Psoas muscle (tissue), 8 donors: ENCODE results near the gene TRIB2. TPM values are rescaled to one million over a fixed set of nuclear protein-coding genes. Genes with fewer than 3 reads are reported as not detected.

Source experiments
- ATAC-seq, 4 donors: fragments of 200-7000 bp; cut with Tn5 transposase; one replicate each; pipeline ENCODE4 v1.9.1; 2020; ENCODE audit warnings: moderate library complexity in 3 of 4, mild to moderate bottlenecking in 2 of 4
- DNase-seq, 2 donors: peaks; one replicate each; pipeline ENCODE4 v3.0.0-alpha.2; 2020
- H3K27ac ChIP-seq: fragments of 200-600 bp; one replicate; pipeline ENCODE4 v1.8.0; 2022
- H3K27me3 ChIP-seq, 3 donors: fragments of 200-600 bp in 1 of 3; one replicate each; pipeline versions ENCODE4 v1.6.1 to v1.8.0; 2013 to 2022; ENCODE audit warnings: low read length in 2 of 3, mild to moderate bottlenecking in 2 of 3, moderate library complexity in 1 of 3; ENCODE audit not compliant: insufficient read depth in 3 of 3
- H3K36me3 ChIP-seq, 2 donors: fragments of 200-600 bp in 1 of 2; one replicate each; pipeline versions ENCODE4 v1.6.1 to v1.8.0; 2013 to 2022; ENCODE audit warnings: low read depth in 1 of 2, mild to moderate bottlenecking in 1 of 2, moderate library complexity in 1 of 2; ENCODE audit not compliant: insufficient read depth in 1 of 2
- H3K4me1 ChIP-seq: fragments of 200-600 bp; one replicate; pipeline ENCODE4 v1.8.0; 2022
- H3K4me3 ChIP-seq: fragments of 200-600 bp; one replicate; pipeline ENCODE4 v1.8.0; 2022; ENCODE audit warnings: mild to moderate bottlenecking
- H3K9me3 ChIP-seq: fragments of 200-600 bp; one replicate; pipeline ENCODE4 v1.8.0; 2022
- CTCF ChIP-seq: fragments of 200-600 bp; IDR thresholded peaks from one replicate; pipeline ENCODE4 v1.8.0; 2022; ENCODE audit warnings: antibody characterized with exemption
- WGBS, 3 donors: extraction: QIAGEN DNeasy Blood & Tissue Kit; methylation state at CpG; one replicate each; pipeline versions ENCODE4 v1.1.6 to v1.1.7; 2013; 5-methylcytosine and 5-hydroxymethylcytosine counted together
- intact Hi-C, 2 donors: fragments of 100-400 bp; cut with DNase I; formaldehyde crosslinking; loops; one replicate each; pipeline versions ENCODE4 v1.11.0 to v1.14.2; 2022
- polyA plus RNA-seq, 3 donors: library from polyadenylated mRNA; stranded (reverse); fragments of 200-250 nt; gene quantifications; one replicate each; pipeline ENCODE4 v1.2.3, GENCODE V29; 2013
- total RNA-seq, 4 donors: library from RNA; stranded (reverse); fragmentation: NEBNext Ultra II Directional in 2 of 4; extraction: Animal tissue kit (Norgen Biotek cat#: 25700) in 2 of 4; gene quantifications; one replicate each; pipeline versions ENCODE4 v1.2.1 to v1.2.4, GENCODE V29; 2021 to 2023
- donor health status: healthy with polysubstance abuse.
- donor health status: DM: no; HTN: no; CAD: no; lungs with moderate emphysema.
- donor health status: Bipolar disorder and iron deficiency.
- donor health status: healthy.
- donor health status: DM: yes; HTN: yes; CAD: no.
- donor health status: DM: no; HTN: no; CAD: no.
- donor health status: DM: no; HTN: no; CAD: no.
- donor health status: DM: yes; HTN: yes; CAD: no.

The TRIB2 gene
- total and polyA plus RNA-seq, 7 donors, result 6.8 to 18.0 (median 12.5) TPM

GRCh38 chr2:12685956-12686355, 30.8 kb upstream of the TRIB2 start:
- no peak for TF ChIP-seq CTCF
- DNase-seq, result no peak
- no peaks in the 10 kb centered on the region for H3K27me3 ChIP-seq
- WGBS, 3 donors, result 95 to 97% (median 95%) methylated on average over 6 of the region's 6 CpGs
- intact Hi-C loops, result no loop called here
- no peak overlapping the region for H3K27ac ChIP-seq
- no peaks in the 10 kb centered on the region for H3K36me3 ChIP-seq
- ATAC-seq, result no peak
- peaks cover 4% of the 10 kb centered on the region for H3K4me1 ChIP-seq
- no peak overlapping the region for H3K4me3 ChIP-seq
- peaks cover 8% of the 10 kb centered on the region for H3K9me3 ChIP-seq

GRCh38 chr2:12686708-12687283, 29.9 kb upstream of the TRIB2 start:
- peaks cover 4% of the 10 kb centered on the region for H3K4me1 ChIP-seq
- WGBS, 3 donors, result 72 to 77% (median 74%) methylated on average over 7 of the region's 7 CpGs
- intact Hi-C loops, result no loop called here
- no peak for TF ChIP-seq CTCF
- ATAC-seq (no peak), DNase-seq (no peak)
- H3K27me3 ChIP-seq, result no peaks in the 10 kb centered on the region
- H3K4me3 ChIP-seq, result no peak overlapping the region
- H3K27ac ChIP-seq, result no peak overlapping the region
- no peaks in the 10 kb centered on the region for H3K36me3 ChIP-seq
- H3K9me3 ChIP-seq, result peaks cover 8% of the 10 kb centered on the region

- ATAC-seq (no peak), DNase-seq (no peak)
- no peak overlapping the region for H3K27ac ChIP-seq
- peaks cover 4% of the 10 kb centered on the region for H3K4me1 ChIP-seq
- intact Hi-C loops, result no loop called here
- 82 to 89% (median 86%) methylated on average over 4 of the region's 4 CpGs for WGBS, 3 donors
- no peaks in the 10 kb centered on the region for H3K27me3 ChIP-seq
- peaks cover 8% of the 10 kb centered on the region for H3K9me3 ChIP-seq
- no peak for TF ChIP-seq CTCF
- no peak overlapping the region for H3K4me3 ChIP-seq
- no peaks in the 10 kb centered on the region for H3K36me3 ChIP-seq
These were observed 28.6 kb upstream of the TRIB2 start for GRCh38 chr2:12688091-12688490.

- Histone ChIP-seq H3K4me3 (no peak overlapping the region), H3K36me3 (no peaks in the 10 kb centered on the region), H3K4me1 (peaks cover 4% of the 10 kb centered on the region), H3K9me3 (peaks cover 8% of the 10 kb centered on the region), H3K27ac (no peak overlapping the region), H3K27me3 (no peaks in the 10 kb centered on the region)
- intact Hi-C loops, result no loop called here
- no peak for DNase-seq
- 59 to 66% (median 61%) methylated on average over 3 of the region's 3 CpGs for WGBS, 3 donors
- TF ChIP-seq CTCF, result no peak
- no peak for ATAC-seq
These were observed 27.8 kb upstream of the TRIB2 start for GRCh38 chr2:12688893-12689292.

GRCh38 chr2:12693509-12693908, 23.2 kb upstream of the TRIB2 start:
- intact Hi-C loops, result no loop called here
- DNase-seq (no peak), ATAC-seq (no peak)
- peaks cover 8% of the 10 kb centered on the region for H3K9me3 ChIP-seq
- WGBS, 3 donors, result 81 to 98% (median 94%) methylated on average over 4 of the region's 4 CpGs
- H3K27me3 ChIP-seq, result no peaks in the 10 kb centered on the region
- no peak for TF ChIP-seq CTCF
- no peaks in the 10 kb centered on the region for H3K4me1 ChIP-seq
- no peak overlapping the region for H3K27ac ChIP-seq
- H3K4me3 ChIP-seq, result no peak overlapping the region
- no peaks in the 10 kb centered on the region for H3K36me3 ChIP-seq
